Breast epithelium (tissue), 4 donors: ENCODE measurements around the gene L3MBTL3. TPM values are rescaled to one million over a fixed set of nuclear protein-coding genes. Genes with fewer than 3 reads are reported as not detected.
"Not testable (repeated sequence)": the region's sequence is repeated elsewhere in the genome, so short reads cannot be mapped to it uniquely, and the experiment has no call there.

ENCODE experiments used
- DNase-seq, 2 donors: peaks; one replicate each; pipeline ENCODE4 v3.0.0-alpha.2; 2019; ENCODE audit warnings: low spot score in 2 of 2
- H3K27ac ChIP-seq, 2 donors: fragments of 200-600 bp; sonication (generic) in 1 of 2; one replicate each; pipeline ENCODE4 v1.5.1; 2016 to 2019; ENCODE audit warnings: mild to moderate bottlenecking in 1 of 2
- H3K27me3 ChIP-seq, 2 donors: fragments of 200-600 bp; sonication (generic) in 1 of 2; one replicate each; pipeline versions ENCODE4 v1.5.1 to v1.6.0; 2017 to 2019; ENCODE audit warnings: control low read depth in 1 of 2, mild to moderate bottlenecking in 1 of 2
- H3K36me3 ChIP-seq: fragments of 200-600 bp; one replicate; pipeline ENCODE4 v1.5.1; 2019
- H3K4me1 ChIP-seq, 2 donors: fragments of 200-600 bp; sonication (generic); one replicate each; pipeline ENCODE4 v1.5.1; 2016 to 2019; ENCODE audit warnings: control low read depth in 1 of 2
- H3K4me3 ChIP-seq, 3 donors: fragments of 200-600 bp; sonication (generic); 1 replicate in 2 of 3; 2 replicates in 1 of 3; pipeline ENCODE4 v1.5.1; 2016 to 2019; ENCODE audit warnings: mild to moderate bottlenecking in 3 of 3, moderate library complexity in 2 of 3
- H3K9me3 ChIP-seq, 2 donors: fragments of 200-600 bp; sonication (generic) in 1 of 2; one replicate each; pipeline ENCODE4 v1.5.1; 2016 to 2019; ENCODE audit warnings: control low read depth in 1 of 2
- POLR2A ChIP-seq: fragments of 450-650 bp; IDR thresholded peaks from one replicate; pipeline ENCODE4 v1.6.1; 2016; ENCODE audit warnings: antibody characterized with exemption, mild to moderate bottlenecking, moderate library complexity
- POLR2AphosphoS5 ChIP-seq, 3 donors: sonication (generic); formaldehyde crosslinking; IDR thresholded peaks; one replicate each; pipeline ENCODE4 v1.6.1; 2017; ENCODE audit warnings: antibody characterized with exemption in 3 of 3
- intact Hi-C: fragments of 100-400 bp; cut with DNase I; formaldehyde crosslinking; loops from one replicate; pipeline ENCODE4 v1.15.1; 2023; ENCODE audit warnings: low total_unique reads
- total RNA-seq, 3 donors: library from RNA; depleted of rRNA; stranded (reverse); fragments of >200 nt; gene quantifications; one replicate each; pipeline ENCODE4 v1.1.0, GENCODE V29; 2016
- TF ChIP-seq, protein P1 (sequence below), 3 donors: fragments of 450-650 bp; IDR thresholded peaks; one replicate each; pipeline ENCODE4 v1.5.1; 2016 to 2017; ENCODE audit warnings: antibody characterized with exemption in 3 of 3, mild to moderate bottlenecking in 3 of 3, moderate library complexity in 3 of 3

L3MBTL3 gene
- total RNA-seq, 3 donors from 2014 or later: 7.4 to 16.7 (median 9.7) TPM

DNA sequence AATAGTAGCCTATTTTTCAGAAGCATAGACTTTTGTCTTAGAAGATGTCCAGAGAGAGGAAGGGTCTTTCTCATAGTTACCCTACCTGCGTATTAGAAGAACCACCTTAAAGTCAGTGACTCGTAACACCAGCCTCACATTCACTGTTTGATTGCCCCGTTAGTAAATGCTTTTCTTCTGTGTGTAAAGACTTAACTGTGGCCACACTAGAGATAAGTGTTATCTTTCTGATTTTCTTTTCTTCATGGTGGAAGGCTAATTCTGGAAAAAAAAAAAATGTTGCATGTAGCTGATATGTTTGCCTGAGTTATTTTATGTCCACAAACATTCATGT is 120.5 kb downstream of the L3MBTL3 start:
- Histone ChIP-seq H3K27me3 (no peaks in the 10 kb centered on the region), H3K36me3 (no peaks in the 10 kb centered on the region), H3K27ac (no peak overlapping the region), H3K9me3 (no peaks in the 10 kb centered on the region), H3K4me3 (no peak overlapping the region), H3K4me1 (no peaks in the 10 kb centered on the region)
- no peak for TF ChIP-seq POLR2AphosphoS5 (IDR thresholded peaks at IDR 0.05)
- no peak for TF ChIP-seq POLR2A
- TF ChIP-seq, protein P1, sequence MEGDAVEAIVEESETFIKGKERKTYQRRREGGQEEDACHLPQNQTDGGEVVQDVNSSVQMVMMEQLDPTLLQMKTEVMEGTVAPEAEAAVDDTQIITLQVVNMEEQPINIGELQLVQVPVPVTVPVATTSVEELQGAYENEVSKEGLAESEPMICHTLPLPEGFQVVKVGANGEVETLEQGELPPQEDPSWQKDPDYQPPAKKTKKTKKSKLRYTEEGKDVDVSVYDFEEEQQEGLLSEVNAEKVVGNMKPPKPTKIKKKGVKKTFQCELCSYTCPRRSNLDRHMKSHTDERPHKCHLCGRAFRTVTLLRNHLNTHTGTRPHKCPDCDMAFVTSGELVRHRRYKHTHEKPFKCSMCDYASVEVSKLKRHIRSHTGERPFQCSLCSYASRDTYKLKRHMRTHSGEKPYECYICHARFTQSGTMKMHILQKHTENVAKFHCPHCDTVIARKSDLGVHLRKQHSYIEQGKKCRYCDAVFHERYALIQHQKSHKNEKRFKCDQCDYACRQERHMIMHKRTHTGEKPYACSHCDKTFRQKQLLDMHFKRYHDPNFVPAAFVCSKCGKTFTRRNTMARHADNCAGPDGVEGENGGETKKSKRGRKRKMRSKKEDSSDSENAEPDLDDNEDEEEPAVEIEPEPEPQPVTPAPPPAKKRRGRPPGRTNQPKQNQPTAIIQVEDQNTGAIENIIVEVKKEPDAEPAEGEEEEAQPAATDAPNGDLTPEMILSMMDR (IDR thresholded peaks at IDR 0.05): no peak
- intact Hi-C loops: no loop called here
- no peak for DNase-seq

DNA sequence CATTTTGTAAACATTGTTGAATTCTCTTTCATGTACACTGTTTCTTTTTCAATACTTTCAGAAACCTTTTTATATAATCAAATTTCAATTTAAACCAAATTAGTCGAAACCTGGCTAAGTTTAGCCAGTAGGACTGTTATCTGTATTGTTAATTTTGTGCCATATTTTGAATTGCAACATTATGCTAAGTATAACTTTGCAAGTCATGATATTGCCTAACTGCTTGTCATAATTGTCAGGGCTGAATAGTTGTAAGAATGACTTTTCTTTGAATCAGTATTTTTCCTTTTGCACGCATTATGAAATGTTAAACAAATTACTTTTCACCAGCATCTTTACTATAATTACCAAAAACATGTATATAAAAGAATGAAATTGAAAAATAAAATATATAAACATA is 121.7 kb downstream of the L3MBTL3 start:
- TF ChIP-seq POLR2AphosphoS5 (IDR thresholded peaks at IDR 0.05): no peak
- no peak for TF ChIP-seq POLR2A
- TF ChIP-seq, protein P1 (IDR thresholded peaks at IDR 0.05): no peak
- H3K4me3 ChIP-seq: no peak overlapping the region
- no peak overlapping the region for H3K27ac ChIP-seq
- no peaks in the 10 kb centered on the region for H3K4me1 ChIP-seq
- no peaks in the 10 kb centered on the region for H3K36me3 ChIP-seq
- H3K27me3 ChIP-seq: no peaks in the 10 kb centered on the region
- intact Hi-C loops: no loop called here
- H3K9me3 ChIP-seq: no peaks in the 10 kb centered on the region
- no peak for DNase-seq

DNA sequence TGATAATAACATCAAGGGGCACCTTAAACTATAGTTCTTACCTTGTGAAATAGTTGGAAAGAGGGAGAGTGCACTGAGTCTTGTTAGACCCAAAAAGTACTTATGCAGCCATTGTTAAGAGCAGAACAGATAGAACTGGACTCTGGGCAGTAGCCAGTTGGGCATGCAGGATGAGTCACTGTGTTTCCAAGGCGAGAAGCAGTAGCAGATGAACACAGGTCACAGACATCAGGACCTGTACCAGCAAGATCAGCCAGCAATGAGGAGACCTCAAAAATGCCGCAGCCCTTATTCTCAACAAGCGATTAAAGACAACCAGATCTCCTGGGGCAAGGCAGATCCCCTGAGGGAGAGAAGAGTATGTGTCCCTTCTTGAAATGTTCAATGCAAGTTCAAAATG is 125.3 kb downstream of the L3MBTL3 start:
- no peaks in the 10 kb centered on the region for H3K27me3 ChIP-seq
- no peaks in the 10 kb centered on the region for H3K4me1 ChIP-seq
- TF ChIP-seq POLR2AphosphoS5 (IDR thresholded peaks at IDR 0.05) (no peak), POLR2A (no peak)
- TF ChIP-seq, protein P1 (IDR thresholded peaks at IDR 0.05): no peak
- DNase-seq: no peak
- no peak overlapping the region for H3K4me3 ChIP-seq
- H3K9me3 ChIP-seq: no peaks in the 10 kb centered on the region
- H3K36me3 ChIP-seq: no peaks in the 10 kb centered on the region
- H3K27ac ChIP-seq: no peak overlapping the region
- intact Hi-C loops: no loop called here

DNA sequence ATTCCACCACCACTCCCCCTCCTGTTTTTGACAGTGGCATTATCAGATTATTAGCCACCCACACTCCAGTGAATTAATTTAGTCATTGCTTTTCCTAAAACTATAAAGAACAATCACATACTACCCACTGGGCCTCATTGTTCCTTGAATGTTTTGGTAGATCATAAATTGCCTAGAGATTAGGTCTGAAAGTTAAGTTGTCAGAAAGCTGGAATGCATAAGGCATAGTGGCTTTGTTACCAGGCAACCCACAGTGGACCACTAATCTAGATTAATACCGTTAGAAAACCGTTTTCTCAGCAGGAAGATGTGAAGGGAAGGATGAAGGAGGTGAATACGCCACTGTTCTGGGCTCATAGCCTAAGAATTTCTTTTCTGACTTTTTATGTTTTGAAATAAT is 128.7 kb downstream of the L3MBTL3 start:
- no peak for DNase-seq
- intact Hi-C loops: no loop called here
- TF ChIP-seq, protein P1 (IDR thresholded peaks at IDR 0.05): no peak
- TF ChIP-seq POLR2AphosphoS5 (IDR thresholded peaks at IDR 0.05) (no peak), POLR2A (no peak)

DNA sequence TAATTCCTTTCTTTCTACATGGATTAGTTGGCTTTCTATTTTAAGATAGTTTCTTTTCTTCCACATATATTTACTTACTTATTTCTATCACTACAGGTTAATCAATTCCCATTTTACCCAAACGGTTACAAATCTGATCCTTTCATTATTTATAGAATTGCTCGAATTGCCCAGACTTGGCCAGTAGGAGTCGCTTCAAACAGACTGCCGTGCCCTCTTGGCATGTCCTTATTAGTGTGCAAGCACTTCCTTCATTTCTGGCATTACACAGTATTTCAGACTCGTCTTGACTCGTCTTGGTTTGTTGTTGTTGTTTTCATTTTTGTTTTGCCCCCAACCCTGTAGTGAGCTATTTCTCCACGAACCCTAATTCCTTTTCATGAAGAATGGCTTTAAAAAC is 129.8 kb downstream of the L3MBTL3 start:
- intact Hi-C loops: no loop called here
- H3K36me3 ChIP-seq: no peaks in the 10 kb centered on the region
- no peaks in the 10 kb centered on the region for H3K9me3 ChIP-seq
- no peaks in the 10 kb centered on the region for H3K27me3 ChIP-seq
- TF ChIP-seq POLR2A: no peak
- TF ChIP-seq, protein P1 (IDR thresholded peaks at IDR 0.05): no peak
- no peak overlapping the region for H3K27ac ChIP-seq
- no peaks in the 10 kb centered on the region for H3K4me1 ChIP-seq
- no peak for DNase-seq
- no peak overlapping the region for H3K4me3 ChIP-seq

More for the DNA sequence above, 128.7 kb downstream of the L3MBTL3 start:
- H3K4me3 ChIP-seq: no peak overlapping the region
- H3K9me3 ChIP-seq: no peaks in the 10 kb centered on the region
- H3K36me3 ChIP-seq: no peaks in the 10 kb centered on the region
- H3K4me1 ChIP-seq: no peaks in the 10 kb centered on the region
- H3K27me3 ChIP-seq: no peaks in the 10 kb centered on the region
- H3K27ac ChIP-seq: no peak overlapping the region

DNA sequence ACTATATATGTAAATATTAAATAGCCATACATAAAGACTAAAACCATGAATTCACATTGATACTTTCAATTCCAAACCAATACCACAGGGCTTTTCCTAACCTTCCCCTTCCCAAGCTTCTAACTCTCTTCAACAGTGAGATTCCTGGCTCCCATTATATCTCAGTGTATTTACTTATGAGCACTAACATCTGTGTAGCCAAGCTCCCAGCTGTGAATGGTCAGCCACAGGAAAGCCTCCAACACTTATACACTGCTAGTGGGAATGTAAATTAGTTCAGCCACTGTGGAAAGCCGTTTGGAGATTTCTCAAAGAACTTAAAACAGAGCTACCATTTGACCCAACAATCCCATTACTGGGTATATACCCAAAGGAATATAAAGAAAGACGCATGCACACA is 130.6 kb downstream of the L3MBTL3 start:
- H3K4me3 ChIP-seq, intact Hi-C loops, H3K4me1 ChIP-seq, DNase-seq, H3K9me3 ChIP-seq, H3K27me3 ChIP-seq, H3K36me3 ChIP-seq, H3K27ac ChIP-seq: not testable (repeated sequence)
